ENCODE results near the gene BRINP2. TPM values are rescaled to one million over a fixed set of nuclear protein-coding genes. Genes with fewer than 3 reads are reported as not detected.
A peak's percentile ranks its signal among the peaks of the same experiment; 100 is the strongest.

Gene BRINP2
- total RNA-seq, 1 experiment from 2014 or later = 0.24 TPM

DNA sequence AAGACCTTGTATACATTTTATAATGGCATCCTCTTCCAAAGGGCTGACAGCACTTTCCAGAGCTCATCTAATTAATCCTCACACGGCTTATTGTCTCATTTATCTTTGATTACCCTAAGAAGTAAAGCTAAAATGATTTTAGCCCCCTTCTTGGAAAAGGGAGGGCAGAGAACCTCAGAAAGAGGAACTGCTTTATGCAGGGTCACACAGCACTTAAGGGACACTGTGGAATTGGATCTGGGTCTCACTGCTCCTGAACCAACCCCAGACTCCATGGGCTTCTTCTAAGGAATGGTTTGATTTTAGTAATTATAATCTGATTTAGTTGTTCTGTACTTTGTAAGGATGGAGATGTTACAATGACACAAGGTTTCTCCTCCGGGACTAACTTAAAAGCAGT is 3.2 kb downstream of the BRINP2 start:
- POLR2A ChIA-PET = no interaction called here
- peaks cover 24% of the 10 kb centered on the region for H3K27me3 Mint-ChIP-seq (ENCODE audit: low read depth)
- no peak overlapping the region for H3K4me3 Mint-ChIP-seq
- CTCF ChIA-PET = interaction anchor here (3.7 kb wide), 1 partner anchor 8 kb away, joined by 44 read pairs; no protein-coding TSS in a partner anchor
- H3K36me3 Mint-ChIP-seq = no peaks in the 10 kb centered on the region
- no peak for TF ChIP-seq CREB1 (CRISPR knock-in tag; IDR thresholded peaks at IDR 0.05)
- no peak for TF ChIP-seq EMX1 (CRISPR knock-in tag; IDR thresholded peaks at IDR 0.05)
- no peak for TF ChIP-seq MXD4 (CRISPR knock-in tag; IDR thresholded peaks at IDR 0.05; ENCODE audit: borderline replicate concordance)
- H3K4me1 Mint-ChIP-seq = peaks cover 11% of the 10 kb centered on the region
- no peaks in the 10 kb centered on the region for H3K9me3 Mint-ChIP-seq
- no peak for ATAC-seq
- DNase-seq (ENCODE audit: low spot score) = no peak
- H3K27ac Mint-ChIP-seq = no peak overlapping the region

DNA sequence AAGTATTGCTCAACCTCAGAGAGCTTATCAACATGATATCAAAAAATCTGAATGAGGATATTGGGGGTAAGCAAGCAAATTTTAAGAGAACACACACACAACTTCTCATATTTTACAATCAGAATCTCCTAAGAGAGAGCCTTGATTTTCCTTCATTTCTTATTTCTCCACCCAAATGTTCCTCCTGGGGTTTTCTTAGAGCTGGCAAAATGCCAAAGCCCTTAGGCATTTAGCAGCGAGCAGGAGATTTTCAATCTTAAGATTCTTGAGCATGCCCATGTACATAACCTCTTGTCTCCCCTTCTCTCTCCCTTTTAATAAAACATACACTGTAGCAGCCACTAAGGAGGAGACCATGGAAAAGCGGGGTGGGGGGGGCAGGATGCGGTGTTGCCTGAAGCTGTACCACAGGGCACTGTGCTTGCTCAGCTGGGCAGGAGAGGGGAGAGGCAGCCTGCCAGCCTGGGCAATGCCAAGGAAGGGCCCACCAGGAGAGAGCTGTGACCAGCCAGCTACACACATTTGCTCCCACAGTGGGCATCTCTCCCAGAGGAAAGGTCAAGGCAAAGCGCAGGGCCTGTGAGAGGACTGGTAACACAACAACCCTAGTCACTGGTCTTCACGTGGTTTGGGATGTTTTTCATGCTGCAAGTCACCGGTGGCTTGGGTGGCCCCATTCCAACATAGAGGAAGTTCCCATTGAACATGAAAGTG is 4.3 kb downstream of the BRINP2 start:
- ChIA-PET POLR2A (no interaction called here), CTCF (no interaction called here)
- Mint-ChIP-seq H3K27ac (no peak overlapping the region), H3K36me3 (no peaks in the 10 kb centered on the region), H3K4me3 (no peak overlapping the region), H3K27me3 (ENCODE audit: low read depth) (peaks cover 34% of the 10 kb centered on the region), H3K9me3 (no peaks in the 10 kb centered on the region), H3K4me1 (peaks cover 11% of the 10 kb centered on the region)
- DNase-seq (ENCODE audit: low spot score) (no peak), ATAC-seq (no peak)
- TF ChIP-seq IRF2 (CRISPR knock-in tag; IDR thresholded peaks at IDR 0.05; ENCODE audit: borderline replicate concordance, low read depth) = no peak
- TF ChIP-seq, protein P1, sequence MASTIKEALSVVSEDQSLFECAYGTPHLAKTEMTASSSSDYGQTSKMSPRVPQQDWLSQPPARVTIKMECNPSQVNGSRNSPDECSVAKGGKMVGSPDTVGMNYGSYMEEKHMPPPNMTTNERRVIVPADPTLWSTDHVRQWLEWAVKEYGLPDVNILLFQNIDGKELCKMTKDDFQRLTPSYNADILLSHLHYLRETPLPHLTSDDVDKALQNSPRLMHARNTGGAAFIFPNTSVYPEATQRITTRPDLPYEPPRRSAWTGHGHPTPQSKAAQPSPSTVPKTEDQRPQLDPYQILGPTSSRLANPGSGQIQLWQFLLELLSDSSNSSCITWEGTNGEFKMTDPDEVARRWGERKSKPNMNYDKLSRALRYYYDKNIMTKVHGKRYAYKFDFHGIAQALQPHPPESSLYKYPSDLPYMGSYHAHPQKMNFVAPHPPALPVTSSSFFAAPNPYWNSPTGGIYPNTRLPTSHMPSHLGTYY (CRISPR knock-in tag; IDR thresholded peaks at IDR 0.05) = no peak
- TF ChIP-seq, protein P2, sequence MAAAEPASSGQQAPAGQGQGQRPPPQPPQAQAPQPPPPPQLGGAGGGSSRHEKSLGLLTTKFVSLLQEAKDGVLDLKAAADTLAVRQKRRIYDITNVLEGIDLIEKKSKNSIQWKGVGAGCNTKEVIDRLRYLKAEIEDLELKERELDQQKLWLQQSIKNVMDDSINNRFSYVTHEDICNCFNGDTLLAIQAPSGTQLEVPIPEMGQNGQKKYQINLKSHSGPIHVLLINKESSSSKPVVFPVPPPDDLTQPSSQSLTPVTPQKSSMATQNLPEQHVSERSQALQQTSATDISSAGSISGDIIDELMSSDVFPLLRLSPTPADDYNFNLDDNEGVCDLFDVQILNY (CRISPR knock-in tag; IDR thresholded peaks at IDR 0.05) = no peak
- no peak for TF ChIP-seq EMX1 (CRISPR knock-in tag; IDR thresholded peaks at IDR 0.05)
- TF ChIP-seq, protein P3, sequence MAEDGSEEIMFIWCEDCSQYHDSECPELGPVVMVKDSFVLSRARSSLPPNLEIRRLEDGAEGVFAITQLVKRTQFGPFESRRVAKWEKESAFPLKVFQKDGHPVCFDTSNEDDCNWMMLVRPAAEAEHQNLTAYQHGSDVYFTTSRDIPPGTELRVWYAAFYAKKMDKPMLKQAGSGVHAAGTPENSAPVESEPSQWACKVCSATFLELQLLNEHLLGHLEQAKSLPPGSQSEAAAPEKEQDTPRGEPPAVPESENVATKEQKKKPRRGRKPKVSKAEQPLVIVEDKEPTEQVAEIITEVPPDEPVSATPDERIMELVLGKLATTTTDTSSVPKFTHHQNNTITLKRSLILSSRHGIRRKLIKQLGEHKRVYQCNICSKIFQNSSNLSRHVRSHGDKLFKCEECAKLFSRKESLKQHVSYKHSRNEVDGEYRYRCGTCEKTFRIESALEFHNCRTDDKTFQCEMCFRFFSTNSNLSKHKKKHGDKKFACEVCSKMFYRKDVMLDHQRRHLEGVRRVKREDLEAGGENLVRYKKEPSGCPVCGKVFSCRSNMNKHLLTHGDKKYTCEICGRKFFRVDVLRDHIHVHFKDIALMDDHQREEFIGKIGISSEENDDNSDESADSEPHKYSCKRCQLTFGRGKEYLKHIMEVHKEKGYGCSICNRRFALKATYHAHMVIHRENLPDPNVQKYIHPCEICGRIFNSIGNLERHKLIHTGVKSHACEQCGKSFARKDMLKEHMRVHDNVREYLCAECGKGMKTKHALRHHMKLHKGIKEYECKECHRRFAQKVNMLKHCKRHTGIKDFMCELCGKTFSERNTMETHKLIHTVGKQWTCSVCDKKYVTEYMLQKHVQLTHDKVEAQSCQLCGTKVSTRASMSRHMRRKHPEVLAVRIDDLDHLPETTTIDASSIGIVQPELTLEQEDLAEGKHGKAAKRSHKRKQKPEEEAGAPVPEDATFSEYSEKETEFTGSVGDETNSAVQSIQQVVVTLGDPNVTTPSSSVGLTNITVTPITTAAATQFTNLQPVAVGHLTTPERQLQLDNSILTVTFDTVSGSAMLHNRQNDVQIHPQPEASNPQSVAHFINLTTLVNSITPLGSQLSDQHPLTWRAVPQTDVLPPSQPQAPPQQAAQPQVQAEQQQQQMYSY (CRISPR knock-in tag; IDR thresholded peaks at IDR 0.05) = no peak

DNA sequence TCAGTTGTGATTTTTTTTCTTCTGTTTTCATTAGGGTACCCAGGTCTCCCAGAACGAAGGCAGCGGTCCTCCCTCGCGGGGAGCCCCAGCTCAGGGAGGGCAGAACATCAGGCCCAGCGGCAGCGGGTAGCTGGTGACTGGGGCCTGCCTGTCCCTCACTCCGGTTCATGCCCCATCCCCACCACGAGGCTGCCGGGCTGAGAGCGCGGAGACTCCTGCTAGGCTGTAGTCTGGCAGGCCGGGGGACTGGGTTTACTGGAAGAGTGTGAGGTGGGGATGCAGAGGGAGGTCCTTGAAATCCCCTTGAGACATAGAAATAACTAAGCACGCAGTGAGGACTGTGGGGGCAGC is 10.5 kb downstream of the BRINP2 start:
- TF ChIP-seq, protein P4, sequence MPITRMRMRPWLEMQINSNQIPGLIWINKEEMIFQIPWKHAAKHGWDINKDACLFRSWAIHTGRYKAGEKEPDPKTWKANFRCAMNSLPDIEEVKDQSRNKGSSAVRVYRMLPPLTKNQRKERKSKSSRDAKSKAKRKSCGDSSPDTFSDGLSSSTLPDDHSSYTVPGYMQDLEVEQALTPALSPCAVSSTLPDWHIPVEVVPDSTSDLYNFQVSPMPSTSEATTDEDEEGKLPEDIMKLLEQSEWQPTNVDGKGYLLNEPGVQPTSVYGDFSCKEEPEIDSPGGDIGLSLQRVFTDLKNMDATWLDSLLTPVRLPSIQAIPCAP (CRISPR knock-in tag; IDR thresholded peaks at IDR 0.05) = 0 out of 2 replicates have a peak, but pooled peaks have one; percentile 14
- no peak for TF ChIP-seq GRHL2 (CRISPR knock-in tag; IDR thresholded peaks at IDR 0.05; ENCODE audit: insufficient replicate concordance, severe bottlenecking)
- 0 out of 2 replicates have a peak, but pooled peaks cover 3% of the 10 kb centered on the region for H3K9me3 Mint-ChIP-seq
- ChIA-PET POLR2A (interaction anchor here (1.5 to 1.8 kb wide), 2 partner anchors 10 to 17 kb away, joined by 7 read pairs; partner anchors contain the start of genes ASTN1 and BRINP2), CTCF (interaction anchor here (1.0 to 2.7 kb wide), 36 partner anchors 9 to 764 kb away, joined by 3 to 57 read pairs (median 6); partner anchors contain the start of genes ASTN1 and BRINP2)
- no peak overlapping the region for H3K27ac Mint-ChIP-seq
- ATAC-seq (peak; percentile 56), DNase-seq (ENCODE audit: low spot score) (peak; percentile 43)
- H3K36me3 Mint-ChIP-seq = no peaks in the 10 kb centered on the region
- peaks cover 50% of the 10 kb centered on the region for H3K27me3 Mint-ChIP-seq (ENCODE audit: low read depth)
- H3K4me1 Mint-ChIP-seq = peaks cover 12% of the 10 kb centered on the region
- H3K4me3 Mint-ChIP-seq = peak overlapping the region; percentile 74
